Measurements from ENCODE around the gene DAPK1.

DAPK1 gene

DNA sequence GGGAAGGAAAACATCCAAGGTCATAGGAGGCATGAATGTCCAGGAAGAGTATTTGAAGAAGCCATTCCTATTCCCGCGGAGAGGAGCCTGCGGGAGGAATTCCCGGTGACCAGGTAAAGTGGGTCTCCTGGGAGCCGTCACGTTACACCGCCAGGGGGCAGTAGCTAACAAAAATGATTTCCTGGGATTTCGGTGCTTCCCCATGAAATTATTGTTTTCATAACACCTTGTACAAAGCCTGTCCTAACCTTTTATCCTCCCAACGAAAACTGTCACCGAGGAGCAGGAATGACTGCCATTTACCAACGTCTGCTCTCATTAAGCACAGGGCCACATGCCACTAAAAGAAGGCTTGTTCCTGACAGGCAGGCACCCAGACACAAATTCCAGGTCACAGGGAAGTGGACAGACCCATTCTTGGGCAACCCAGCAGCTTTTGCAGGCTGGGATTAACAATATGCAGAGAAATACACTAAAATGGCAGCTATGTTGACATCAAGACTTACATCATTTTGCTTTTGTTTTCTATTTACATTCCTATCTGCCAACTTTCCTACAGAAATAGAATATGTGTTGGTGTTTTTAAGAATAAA, 187.1 kb downstream of the DAPK1 start:
- no peaks in the 10 kb centered on the region for H4K20me1 ChIP-seq
- no peak overlapping the region for H3K27ac ChIP-seq
- no peak overlapping the region for H3K9ac ChIP-seq
- H3K4me2 ChIP-seq: no peak overlapping the region
- H3K36me3 ChIP-seq: no peaks in the 10 kb centered on the region
- no peak overlapping the region for H3K4me3 ChIP-seq
- H3K27me3 ChIP-seq: no peaks in the 10 kb centered on the region
- no peak for TF ChIP-seq Cebpa-rat (IDR thresholded peaks at IDR 0.05)
- H3K9me3 ChIP-seq: no peaks in the 10 kb centered on the region
- H3K4me1 ChIP-seq: peaks cover 22% of the 10 kb centered on the region

DNA sequence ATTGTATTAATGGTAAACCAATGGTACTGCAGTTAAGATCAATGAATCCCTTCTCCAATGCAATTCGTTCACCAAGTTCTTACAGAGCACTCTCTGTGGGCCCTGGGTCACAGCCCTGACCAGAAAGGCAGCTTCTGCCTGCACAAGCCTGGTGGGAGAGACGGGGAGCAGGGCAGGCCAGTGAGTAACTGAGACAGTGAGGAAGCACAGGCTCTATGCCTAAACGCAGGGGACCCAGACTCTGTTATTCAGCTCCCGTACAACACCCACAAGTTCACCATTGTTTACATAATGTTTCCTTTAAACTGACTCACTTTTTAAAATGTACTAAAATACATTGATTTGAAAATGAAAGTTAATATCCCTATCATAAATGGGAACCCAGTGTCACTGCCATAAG, 187.8 kb downstream of the DAPK1 start:
- Histone ChIP-seq H3K4me3 (no peak overlapping the region), H3K36me3 (no peaks in the 10 kb centered on the region), H3K4me1 (peaks cover 22% of the 10 kb centered on the region), H4K20me1 (no peaks in the 10 kb centered on the region), H3K9me3 (no peaks in the 10 kb centered on the region), H3K27ac (no peak overlapping the region), H3K27me3 (no peaks in the 10 kb centered on the region), H3K4me2 (peak overlapping the region; percentile 48), H3K9ac (no peak overlapping the region)
- TF ChIP-seq Cebpa-rat (IDR thresholded peaks at IDR 0.05): no peak

GRCh38 chr9:87685871-87686519, 188.3 kb downstream of the DAPK1 start:
- Histone ChIP-seq H3K9ac (no peak overlapping the region), H3K27me3 (no peaks in the 10 kb centered on the region), H3K4me3 (no peak overlapping the region), H4K20me1 (no peaks in the 10 kb centered on the region), H3K9me3 (no peaks in the 10 kb centered on the region), H3K27ac (no peak overlapping the region), H3K4me2 (peak overlapping the region; percentile 48), H3K4me1 (peaks cover 22% of the 10 kb centered on the region), H3K36me3 (no peaks in the 10 kb centered on the region)
- TF ChIP-seq Cebpa-rat (IDR thresholded peaks at IDR 0.05): no peak

- no peak overlapping the region for H3K9ac ChIP-seq
Measured at GRCh38 chr9:87686520-87687090, 188.9 kb downstream of the DAPK1 start.

GRCh38 chr9:87687207-87687606, 189.5 kb downstream of the DAPK1 start:
- H3K4me2 ChIP-seq: no peak overlapping the region
- H3K9ac ChIP-seq: no peak overlapping the region
- no peaks in the 10 kb centered on the region for H3K27me3 ChIP-seq
- H3K36me3 ChIP-seq: no peaks in the 10 kb centered on the region
- H3K9me3 ChIP-seq: no peaks in the 10 kb centered on the region
- H4K20me1 ChIP-seq: no peaks in the 10 kb centered on the region
- TF ChIP-seq Cebpa-rat (IDR thresholded peaks at IDR 0.05): no peak
- H3K27ac ChIP-seq: no peak overlapping the region
- peaks cover 22% of the 10 kb centered on the region for H3K4me1 ChIP-seq
- H3K4me3 ChIP-seq: no peak overlapping the region

More at GRCh38 chr9:87686520-87687090, 188.9 kb downstream of the DAPK1 start:
- TF ChIP-seq Cebpa-rat (IDR thresholded peaks at IDR 0.05): no peak
- H3K4me3 ChIP-seq: no peak overlapping the region
- H3K4me2 ChIP-seq: peak overlapping the region; percentile 48; the same call in 1 of the 2 replicates
- no peak overlapping the region for H3K27ac ChIP-seq
- no peaks in the 10 kb centered on the region for H3K36me3 ChIP-seq
- no peaks in the 10 kb centered on the region for H4K20me1 ChIP-seq
- H3K27me3 ChIP-seq: no peaks in the 10 kb centered on the region
- no peaks in the 10 kb centered on the region for H3K9me3 ChIP-seq
- peaks cover 22% of the 10 kb centered on the region for H3K4me1 ChIP-seq

DNA sequence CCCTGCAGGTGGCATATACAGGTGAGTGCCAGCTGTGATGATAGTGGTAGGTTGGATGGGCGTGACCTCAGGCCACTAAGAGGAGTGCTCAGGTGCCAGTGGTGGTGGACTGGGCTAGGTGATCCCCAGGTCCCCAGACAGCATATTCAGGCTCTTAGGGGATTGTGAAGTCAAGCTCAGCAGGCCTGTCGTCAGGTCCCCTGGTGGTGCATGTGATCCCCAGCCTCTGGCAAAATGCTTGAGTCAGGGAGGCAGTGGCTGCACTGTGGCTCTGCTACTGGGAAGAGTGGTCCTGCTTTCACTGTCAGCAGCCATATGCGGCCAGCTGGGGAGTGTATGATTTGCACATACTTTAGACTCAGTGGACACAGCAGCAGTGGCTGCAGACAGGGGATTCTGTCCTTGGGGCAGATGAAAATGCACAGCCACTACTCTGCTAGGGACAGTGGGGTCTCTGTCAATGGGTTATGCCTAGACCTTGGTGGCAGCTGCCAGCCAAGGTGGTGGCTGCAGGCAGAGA, 196.6 kb downstream of the DAPK1 start:
- Histone ChIP-seq H4K20me1 (no peaks in the 10 kb centered on the region), H3K27ac (no peak overlapping the region), H3K4me2 (no peak overlapping the region), H3K27me3 (no peaks in the 10 kb centered on the region), H3K9me3 (peaks cover 16% of the 10 kb centered on the region), H3K36me3 (no peaks in the 10 kb centered on the region), H3K9ac (no peak overlapping the region), H3K4me1 (no peaks in the 10 kb centered on the region), H3K4me3 (no peak overlapping the region)
- TF ChIP-seq Cebpa-rat (IDR thresholded peaks at IDR 0.05): no peak

GRCh38 chr9:87695523-87695922, 197.9 kb downstream of the DAPK1 start:
- Histone ChIP-seq H3K9me3 (peaks cover 16% of the 10 kb centered on the region), H3K27ac (no peak overlapping the region), H3K36me3 (no peaks in the 10 kb centered on the region), H3K4me2 (no peak overlapping the region), H3K4me3 (no peak overlapping the region), H3K9ac (no peak overlapping the region), H4K20me1 (no peaks in the 10 kb centered on the region), H3K4me1 (no peaks in the 10 kb centered on the region), H3K27me3 (no peaks in the 10 kb centered on the region)
- TF ChIP-seq Cebpa-rat (IDR thresholded peaks at IDR 0.05): no peak

DNA sequence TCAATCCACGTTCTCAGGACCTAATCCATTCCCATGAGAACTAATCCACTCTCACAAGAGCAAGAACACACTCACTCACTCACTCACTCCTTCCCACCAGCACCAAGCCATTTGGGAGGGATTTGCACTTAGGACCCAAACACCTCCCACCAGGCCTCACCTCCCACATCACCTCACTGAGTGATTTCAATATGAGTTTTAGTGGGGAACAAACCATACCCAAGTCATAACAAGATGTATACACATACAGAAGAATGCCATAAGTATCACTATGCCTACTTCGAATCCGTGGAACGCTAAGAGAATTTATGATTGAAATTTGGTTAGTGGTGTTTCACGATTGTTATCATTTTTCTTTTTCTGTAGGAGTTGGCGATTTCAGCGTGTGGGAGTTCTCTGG, 199.0 kb downstream of the DAPK1 start:
- Histone ChIP-seq H3K9ac (no peak overlapping the region), H3K9me3 (peaks cover 16% of the 10 kb centered on the region), H3K27me3 (no peaks in the 10 kb centered on the region), H3K36me3 (no peaks in the 10 kb centered on the region), H3K4me2 (no peak overlapping the region), H4K20me1 (no peaks in the 10 kb centered on the region), H3K27ac (no peak overlapping the region), H3K4me1 (0 out of 2 replicates have a peak, but pooled peaks cover under 1% of the 10 kb centered on the region), H3K4me3 (no peak overlapping the region)
- no peak for TF ChIP-seq Cebpa-rat (IDR thresholded peaks at IDR 0.05)

DNA sequence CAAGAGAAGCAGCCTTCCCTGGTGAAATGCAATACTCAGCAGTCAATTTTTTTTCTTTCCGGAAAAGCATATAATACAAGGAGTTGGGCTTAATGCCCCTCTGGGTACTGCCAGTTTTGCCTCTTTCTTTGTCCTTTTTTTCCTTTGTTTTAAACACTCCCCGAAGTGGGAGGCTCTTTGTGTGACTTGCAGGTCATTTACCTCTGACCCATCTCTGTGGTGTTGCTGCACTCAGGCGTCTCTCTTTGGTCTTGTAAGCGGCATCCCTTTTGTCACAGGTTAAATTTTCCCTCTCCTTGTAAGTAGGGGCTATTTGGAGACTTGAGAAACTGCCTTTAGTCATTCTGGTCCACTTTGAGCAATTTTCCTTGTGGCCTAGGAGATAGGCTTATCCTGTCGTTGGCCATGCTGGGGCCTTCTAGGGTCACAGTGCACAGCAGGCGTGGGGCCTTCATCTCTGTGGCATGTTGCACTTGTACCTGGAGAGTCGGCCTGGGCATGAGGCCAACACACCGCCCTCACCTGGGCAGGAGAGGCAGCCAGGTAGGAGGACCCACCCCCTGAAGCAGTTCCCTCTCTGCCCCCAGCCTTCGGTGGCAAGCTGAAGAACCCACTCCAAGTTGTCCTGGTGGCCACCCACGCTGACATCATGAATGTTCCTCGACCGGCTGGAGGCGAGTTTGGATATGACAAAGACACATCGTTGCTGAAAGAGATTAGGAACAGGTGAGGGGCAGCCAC, 200.6 kb downstream of the DAPK1 start:
- peaks cover 10% of the 10 kb centered on the region for H3K9me3 ChIP-seq
- no peaks in the 10 kb centered on the region for H4K20me1 ChIP-seq
- no peaks in the 10 kb centered on the region for H3K36me3 ChIP-seq
- H3K4me2 ChIP-seq: no peak overlapping the region
- no peak overlapping the region for H3K9ac ChIP-seq
- no peak overlapping the region for H3K4me3 ChIP-seq
- no peak overlapping the region for H3K27ac ChIP-seq
- 0 out of 2 replicates have a peak, but pooled peaks cover 5% of the 10 kb centered on the region for H3K4me1 ChIP-seq
- no peak for TF ChIP-seq Cebpa-rat (IDR thresholded peaks at IDR 0.05)
- H3K27me3 ChIP-seq: no peaks in the 10 kb centered on the region

Data from BLaER1 (cell line).